Thoracic aorta (tissue), 2 donors: ENCODE data around the gene UBE2H. TPM values are rescaled to one million over a fixed set of nuclear protein-coding genes. Genes with fewer than 3 reads are reported as not detected.

ENCODE experiments used
- ATAC-seq: fragments of 150-250 bp; one replicate; pipeline ENCODE4 v1.8.0; 2017; ENCODE audit warnings: low read depth; ENCODE audit not compliant: insufficient number of reproducible peaks, low FRiP score
- DNase-seq: peaks from one replicate; pipeline ENCODE4 v3.0.0-alpha.2; 2020; ENCODE audit warnings: low spot score
- H3K27ac ChIP-seq, 2 donors: fragments of 200-600 bp; sonication (generic); 1 replicate in 1 of 2; 2 replicates in 1 of 2; pipeline ENCODE4 v1.5.1; 2016; ENCODE audit warnings: mild to moderate bottlenecking in 2 of 2, moderate library complexity in 2 of 2
- H3K27me3 ChIP-seq: fragments of 200-600 bp; sonication (generic); replicated peaks from 2 replicates; pipeline ENCODE4 v1.6.0; 2016; ENCODE audit warnings: mild to moderate bottlenecking; ENCODE audit not compliant: insufficient read depth
- H3K36me3 ChIP-seq: fragments of 200-600 bp; sonication (generic); one replicate; pipeline ENCODE4 v1.5.1; 2016
- H3K4me1 ChIP-seq, 2 donors: fragments of 200-600 bp; sonication (generic); 1 replicate in 1 of 2; 2 replicates in 1 of 2; pipeline versions ENCODE4 v1.5.1 to v1.6.0; 2016; ENCODE audit warnings: low read depth in 2 of 2, mild to moderate bottlenecking in 1 of 2; ENCODE audit not compliant: control insufficient read depth in 1 of 2
- H3K4me3 ChIP-seq: fragments of 200-600 bp; sonication (generic); 2 replicates; pipeline ENCODE4 v1.5.1; 2016; ENCODE audit warnings: mild to moderate bottlenecking
- H3K9me3 ChIP-seq: fragments of 200-600 bp; sonication (generic); 2 replicates; pipeline ENCODE4 v1.5.1; 2016
- CTCF ChIP-seq: fragments of 200-600 bp; sonication (generic); IDR thresholded peaks from one replicate; pipeline ENCODE4 v1.5.1; 2019; ENCODE audit warnings: antibody characterized with exemption
- total RNA-seq, 2 donors: library from RNA; depleted of rRNA; stranded (reverse); fragments of >200 nt; gene quantifications; one replicate each; pipeline versions ENCODE4 v1.1.0 to v1.2.3, GENCODE V29; 2016

Gene UBE2H
- total RNA-seq, 2 donors from 2014 or later = 136 to 158 TPM

GRCh38 chr7:129821476-129821875 is 131.3 kb downstream of the UBE2H start:
- DNase-seq = no peak
- ATAC-seq = no peak
- Histone ChIP-seq H3K4me1 (peaks cover 0 to 12% of the 10 kb centered on the region in 2 donors), H3K4me3 (no peak overlapping the region), H3K36me3 (peaks cover 8% of the 10 kb centered on the region), H3K27me3 (no peaks in the 10 kb centered on the region), H3K27ac (no peak overlapping the region), H3K9me3 (peaks cover 4% of the 10 kb centered on the region)
- no peak for TF ChIP-seq CTCF

- H3K9me3 ChIP-seq = peaks cover 4% of the 10 kb centered on the region
- peaks cover 4% of the 10 kb centered on the region for H3K36me3 ChIP-seq
- no peak for TF ChIP-seq CTCF
- H3K4me1 ChIP-seq = no peaks in the 10 kb centered on the region
- DNase-seq = no peak
- no peak overlapping the region for H3K4me3 ChIP-seq
- H3K27ac ChIP-seq = no peak overlapping the region
- ATAC-seq = no peak
- H3K27me3 ChIP-seq = no peaks in the 10 kb centered on the region
Measured at GRCh38 chr7:129816742-129817141, 136.0 kb downstream of the UBE2H start.

GRCh38 chr7:129807863-129808262 is 144.9 kb downstream of the UBE2H start:
- no peaks in the 10 kb centered on the region for H3K9me3 ChIP-seq
- DNase-seq = no peak
- ATAC-seq = no peak
- no peak overlapping the region for H3K27ac ChIP-seq
- TF ChIP-seq CTCF = no peak
- H3K4me3 ChIP-seq = no peak overlapping the region
- no peaks in the 10 kb centered on the region for H3K27me3 ChIP-seq
- no peaks in the 10 kb centered on the region for H3K36me3 ChIP-seq
- no peaks in the 10 kb centered on the region for H3K4me1 ChIP-seq

- ATAC-seq (no peak), DNase-seq (no peak)
- TF ChIP-seq CTCF = no peak
- H3K27ac ChIP-seq = no peak overlapping the region
- H3K27me3 ChIP-seq = no peaks in the 10 kb centered on the region
- no peak overlapping the region for H3K4me3 ChIP-seq
- no peaks in the 10 kb centered on the region for H3K36me3 ChIP-seq
- no peaks in the 10 kb centered on the region for H3K9me3 ChIP-seq
- H3K4me1 ChIP-seq = no peaks in the 10 kb centered on the region
Measured at GRCh38 chr7:129804890-129805719, 147.7 kb downstream of the UBE2H start.

GRCh38 chr7:129804111-129804889 is 148.5 kb downstream of the UBE2H start:
- Histone ChIP-seq H3K4me3 (no peak overlapping the region), H3K4me1 (no peaks in the 10 kb centered on the region), H3K9me3 (no peaks in the 10 kb centered on the region), H3K36me3 (no peaks in the 10 kb centered on the region), H3K27me3 (no peaks in the 10 kb centered on the region), H3K27ac (no peak overlapping the region)
- no peak for ATAC-seq
- no peak for TF ChIP-seq CTCF
- DNase-seq = no peak
